H54 (cell line): ENCODE measurements around the gene FHAD1.

Experiments
- DNase-seq: peaks from one replicate; pipeline ENCODE4 v3.0.0; 2011; ENCODE audit warnings: low spot score, mixed read lengths; ENCODE audit not compliant: insufficient read length
- FAIRE-seq: peaks from 3 replicates; lab custom pipeline; 2011; peaks lifted over from hg19 to GRCh38; lab: Jason Lieb, UNC
- POLR2A ChIP-seq: IDR thresholded peaks from 2 replicates; pipeline ENCODE4 v1.6.1; 2011; ENCODE audit warnings: low read depth, mild to moderate bottlenecking, low read length

FHAD1 gene

GRCh38 chr1:15271196-15271595 lies 24.2 kb downstream of the FHAD1 start:
- DNase-seq = no peak
- FAIRE-seq = no peak
- TF ChIP-seq POLR2A = no peak

GRCh38 chr1:15272009-15272781 lies 25.2 kb downstream of the FHAD1 start:
- peak; percentile 55 for DNase-seq
- FAIRE-seq = peak; percentile 93

GRCh38 chr1:15272782-15273127 lies 25.7 kb downstream of the FHAD1 start:
- FAIRE-seq = no peak
- DNase-seq = no peak
- no peak for TF ChIP-seq POLR2A

More at GRCh38 chr1:15272009-15272781, 25.2 kb downstream of the FHAD1 start:
- no peak for TF ChIP-seq POLR2A

GRCh38 chr1:15273274-15273673 lies 26.3 kb downstream of the FHAD1 start:
- TF ChIP-seq POLR2A = no peak
- FAIRE-seq = no peak
- no peak for DNase-seq

GRCh38 chr1:15275921-15276683 lies 29.1 kb downstream of the FHAD1 start:
- DNase-seq = no peak
- FAIRE-seq = no peak
- TF ChIP-seq POLR2A = no peak

GRCh38 chr1:15276691-15277446 lies 29.8 kb downstream of the FHAD1 start:
- DNase-seq = no peak
- no peak for FAIRE-seq
- TF ChIP-seq POLR2A = no peak

- DNase-seq = no peak
- TF ChIP-seq POLR2A = no peak
- FAIRE-seq = no peak
Observed at GRCh38 chr1:15277447-15277838, 30.4 kb downstream of the FHAD1 start.

GRCh38 chr1:15277933-15278332 lies 30.9 kb downstream of the FHAD1 start:
- TF ChIP-seq POLR2A = no peak
- no peak for FAIRE-seq

GRCh38 chr1:15279576-15280230 lies 32.7 kb downstream of the FHAD1 start:
- no peak for FAIRE-seq
- no peak for TF ChIP-seq POLR2A
- no peak for DNase-seq

More at GRCh38 chr1:15277933-15278332, 30.9 kb downstream of the FHAD1 start:
- DNase-seq = no peak

- FAIRE-seq (no peak), DNase-seq (no peak)
- TF ChIP-seq POLR2A = no peak
Observed at GRCh38 chr1:15280416-15280815, 33.4 kb downstream of the FHAD1 start.

GRCh38 chr1:15282038-15282437 lies 35.0 kb downstream of the FHAD1 start:
- TF ChIP-seq POLR2A = no peak
- no peak for DNase-seq
- no peak for FAIRE-seq

- DNase-seq (no peak), FAIRE-seq (no peak)
- no peak for TF ChIP-seq POLR2A
Observed at GRCh38 chr1:15282810-15283474, 35.9 kb downstream of the FHAD1 start.

GRCh38 chr1:15283526-15283925 lies 36.5 kb downstream of the FHAD1 start:
- no peak for TF ChIP-seq POLR2A
- peak; percentile 56 for DNase-seq
- FAIRE-seq = peak; percentile 65
